H1 (cell line): ENCODE data around the gene EDDM3A.

Experiments
- CBX5 ChIP-seq: fragments of 300-800, 300-1000 bp; sonication (generic); IDR thresholded peaks from 2 replicates; pipeline ENCODE4 v1.7.1; 2016; ENCODE audit warnings: antibody characterized with exemption, low read length, low read depth
- CEBPB ChIP-seq: IDR thresholded peaks from 2 replicates; pipeline ENCODE4 v1.6.1; 2012; ENCODE audit warnings: low read depth, low read length
- CTCF ChIP-seq, 3 experiments: IDR thresholded peaks; 1 replicate in 2 of 3; 2 replicates in 1 of 3; pipeline versions ENCODE4 v1.5.1 to v1.6.1; 2011; ENCODE audit warnings: low read length in 3 of 3, mild to moderate bottlenecking in 3 of 3, inconsistent platforms in 2 of 3, low read depth in 1 of 3, moderate library complexity in 1 of 3; ENCODE audit not compliant: insufficient read depth in 1 of 3; ENCODE audit errors: control extremely low read depth in 1 of 3
- EZH2 ChIP-seq: fragments of 200-600 bp; sonication (generic); IDR thresholded peaks from 2 replicates; pipeline ENCODE4 v1.7.1; 2012; ENCODE audit warnings: low read depth, mild to moderate bottlenecking, moderate library complexity, low read length, inconsistent platforms; ENCODE audit not compliant: severe bottlenecking
- JUND ChIP-seq: IDR thresholded peaks from 2 replicates; pipeline ENCODE4 v1.6.1; 2011; ENCODE audit warnings: mild to moderate bottlenecking, improper control_type of control experiment, low read length
- POLR2A ChIP-seq, 2 experiments: IDR thresholded peaks; 1 replicate in 1 of 2; 2 replicates in 1 of 2; pipeline ENCODE4 v1.6.1; 2011; ENCODE audit warnings: low read depth in 2 of 2, low read length in 2 of 2, mild to moderate bottlenecking in 2 of 2; ENCODE audit errors: control extremely low read depth in 1 of 2
- POLR2AphosphoS5 ChIP-seq: IDR thresholded peaks from 2 replicates; pipeline ENCODE4 v1.6.1; 2011; ENCODE audit warnings: low read depth, low read length

- TF ChIP-seq POLR2A (IDR thresholded peaks at IDR 0.05; ENCODE audit: control extremely low read depth in 1 of 2, low read depth in 2 of 2, low read length in 2 of 2) (no peak), CTCF (IDR thresholded peaks at IDR 0.05; ENCODE audit: control extremely low read depth in 1 of 3, insufficient read depth in 1 of 3, low read depth in 1 of 3, low read length in 3 of 3) (no peak), EZH2 (no peak), POLR2AphosphoS5 (no peak), CEBPB (no peak), CBX5 (no peak), JUND (no peak)
These were observed 45.9 kb downstream of the EDDM3A start for GRCh38 chr14:20791597-20791996.
